ENCODE results near the gene SLC6A3.
"Not testable (repeated sequence)": the region's sequence is repeated elsewhere in the genome, so short reads cannot be mapped to it uniquely, and the experiment has no call there.

The SLC6A3 gene

GRCh38 chr5:1476967-1477310, 31.7 kb upstream of the SLC6A3 start:
- DNase-seq, result no peak

- no peak for DNase-seq
Observed at GRCh38 chr5:1476181-1476966, 31.1 kb upstream of the SLC6A3 start.

DNA sequence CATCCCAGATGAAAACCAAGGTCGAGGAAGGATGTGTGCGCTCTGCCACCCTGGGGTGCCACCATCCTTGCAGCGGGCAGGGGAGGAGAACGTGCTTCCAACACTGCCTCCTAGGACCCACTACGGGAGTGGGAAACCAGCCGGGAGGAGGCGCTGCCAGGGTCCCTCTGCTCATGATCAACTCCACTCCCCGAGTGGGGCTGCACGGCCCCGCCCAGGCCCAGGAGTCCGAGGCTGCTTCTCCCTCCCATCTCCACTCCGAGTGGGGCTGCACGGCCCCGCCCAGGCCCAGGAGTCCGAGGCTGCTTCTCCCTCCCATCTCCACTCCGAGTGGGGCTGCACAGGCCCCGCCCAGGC, 30.3 kb upstream of the SLC6A3 start:
- DNase-seq, result not testable (repeated sequence)

- DNase-seq, result no peak
Observed at GRCh38 chr5:1474866-1475543, 29.8 kb upstream of the SLC6A3 start.

- DNase-seq, result no peak
Observed at GRCh38 chr5:1474183-1474839, 29.1 kb upstream of the SLC6A3 start.

DNA sequence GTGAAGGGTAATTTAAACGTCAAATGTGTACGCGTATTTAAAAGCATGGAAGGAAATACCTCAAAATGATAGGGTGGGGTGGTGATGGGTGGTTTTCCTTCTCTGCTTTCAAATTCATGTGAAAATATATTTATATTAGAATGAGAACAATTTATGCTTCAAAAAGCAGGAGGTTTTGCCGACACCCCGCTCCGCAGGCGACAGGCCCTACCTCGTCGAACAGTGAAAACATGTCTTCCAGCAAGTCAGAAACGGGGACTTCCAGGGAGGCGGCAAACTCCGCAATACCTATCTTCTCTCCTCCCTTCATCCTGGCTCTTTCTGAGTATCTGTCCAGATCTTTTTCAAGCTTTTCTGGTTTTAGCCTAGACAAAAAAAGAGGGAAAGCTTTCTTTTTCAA, 28.5 kb upstream of the SLC6A3 start:
- no peak for DNase-seq

DNA sequence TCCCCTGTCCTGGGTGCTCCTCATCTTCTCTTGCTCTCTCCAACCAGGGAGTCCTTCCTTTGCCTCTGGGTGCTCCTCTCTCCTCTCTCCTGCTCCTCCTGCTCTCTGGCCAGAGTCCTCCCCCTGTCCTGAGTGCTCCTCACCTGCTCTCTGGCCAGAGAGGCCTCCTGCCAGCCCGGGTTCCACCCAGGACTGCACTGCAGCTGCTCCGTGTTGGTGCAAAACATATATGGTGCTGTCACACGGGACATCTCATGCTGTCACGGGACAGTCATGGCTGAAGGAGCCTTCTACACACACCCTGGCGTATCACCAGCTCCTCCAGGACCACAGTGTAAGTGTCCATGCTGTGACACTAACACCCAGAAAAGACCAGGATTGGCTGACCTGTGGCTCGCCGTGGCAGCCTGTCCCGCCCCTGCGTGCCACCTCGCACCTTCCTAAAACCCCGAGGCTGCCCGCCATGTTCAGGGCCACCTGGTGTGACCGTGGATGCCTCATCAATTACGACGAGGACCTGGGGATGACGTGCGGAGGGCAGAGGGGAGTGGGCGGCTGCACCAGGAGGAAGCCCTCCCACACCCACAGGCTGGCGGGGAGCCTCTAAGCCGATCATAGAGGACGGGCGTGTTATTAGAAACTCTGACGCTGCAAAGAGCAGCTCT, 27.9 kb upstream of the SLC6A3 start:
- DNase-seq, result no peak

DNA sequence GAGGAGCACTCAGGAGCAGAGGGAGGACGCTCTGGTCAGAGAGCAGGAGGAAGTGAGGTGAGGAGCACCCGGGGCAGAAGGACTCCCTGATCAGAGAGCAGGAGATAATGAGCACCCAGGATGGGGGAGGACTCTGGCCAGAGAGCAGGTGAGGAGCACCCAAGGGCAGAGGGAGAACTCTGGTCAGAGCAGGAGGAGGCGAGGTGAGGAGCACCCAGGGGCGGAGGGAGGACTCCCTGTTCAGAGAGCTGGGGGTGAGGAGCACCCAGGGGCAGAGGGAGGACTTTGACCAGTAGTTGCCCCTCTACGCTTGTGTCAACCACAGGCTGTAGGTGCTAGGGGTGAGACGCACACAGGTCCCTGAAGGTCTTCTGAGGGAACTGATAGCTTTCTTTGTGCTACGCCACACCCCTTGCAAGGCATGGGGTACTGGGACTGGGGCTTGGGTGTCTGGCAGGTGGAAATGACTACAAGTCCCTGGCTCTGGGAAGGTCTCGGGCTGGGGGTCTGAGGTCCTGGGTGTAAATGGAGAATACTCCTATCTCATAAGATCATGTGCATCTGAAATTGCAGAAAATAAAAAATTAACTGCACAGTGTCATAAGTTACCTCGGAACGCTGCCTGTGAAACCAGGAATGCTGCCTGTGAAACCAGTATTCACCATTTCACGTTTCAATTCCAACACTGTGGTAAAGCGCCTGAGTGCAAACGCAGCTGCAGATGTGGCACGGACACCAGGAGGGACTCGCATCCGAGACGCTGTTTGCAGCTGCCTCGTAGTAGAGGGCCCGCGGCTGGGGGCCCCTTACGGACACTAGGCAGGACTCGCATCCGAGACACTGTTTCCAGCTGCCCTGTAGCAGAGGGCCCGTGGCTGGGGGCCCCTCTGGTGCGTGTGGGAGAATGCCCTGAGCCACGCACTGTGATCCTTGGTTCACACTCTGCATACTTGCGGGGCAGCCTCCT, 27.0 kb upstream of the SLC6A3 start:
- DNase-seq, result no peak

GRCh38 chr5:1471240-1471853, 26.1 kb upstream of the SLC6A3 start:
- no peak for DNase-seq

DNA sequence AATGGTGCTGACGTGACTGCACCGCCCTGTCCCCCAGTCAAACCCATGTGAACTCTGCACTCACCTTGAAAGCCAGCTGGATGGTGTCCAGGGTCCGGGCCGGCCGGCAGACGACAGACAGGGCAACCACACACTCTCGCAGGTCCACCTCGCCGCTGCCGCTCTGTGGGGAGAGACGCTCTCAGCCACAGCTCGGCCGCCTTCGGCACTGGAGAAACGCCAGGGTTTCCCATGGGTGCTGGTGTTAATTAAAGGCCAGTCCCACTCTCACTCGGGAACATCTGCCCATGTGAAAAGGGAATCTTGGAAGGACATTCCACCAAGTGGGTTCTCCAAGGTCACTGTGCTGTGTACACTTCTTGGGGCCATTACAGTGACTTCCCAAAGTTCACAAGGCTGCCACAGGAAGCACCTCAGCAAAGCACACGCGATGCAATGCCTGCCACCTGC, 25.5 kb upstream of the SLC6A3 start:
- no peak for DNase-seq

- no peak for DNase-seq
Observed at GRCh38 chr5:1468629-1469527, 23.6 kb upstream of the SLC6A3 start.

DNA sequence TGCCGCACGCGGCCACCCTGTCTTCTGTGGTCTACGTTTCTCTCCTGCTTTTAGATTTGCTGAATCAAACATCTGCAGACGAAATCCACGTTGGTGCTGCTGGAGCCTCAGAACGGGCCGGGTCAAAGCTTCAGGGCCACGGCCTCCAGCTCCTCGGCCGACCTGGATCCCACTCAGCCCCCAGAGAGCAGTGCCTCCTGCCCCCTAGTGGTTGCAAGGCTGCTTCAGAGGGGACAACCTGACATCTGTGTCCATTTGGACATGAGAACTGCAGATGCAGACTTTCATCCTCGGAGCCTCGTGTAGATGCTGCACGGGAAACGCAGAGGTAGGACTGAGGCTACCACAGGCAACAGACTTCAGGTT, 23.0 kb upstream of the SLC6A3 start:
- DNase-seq, result no peak

DNA sequence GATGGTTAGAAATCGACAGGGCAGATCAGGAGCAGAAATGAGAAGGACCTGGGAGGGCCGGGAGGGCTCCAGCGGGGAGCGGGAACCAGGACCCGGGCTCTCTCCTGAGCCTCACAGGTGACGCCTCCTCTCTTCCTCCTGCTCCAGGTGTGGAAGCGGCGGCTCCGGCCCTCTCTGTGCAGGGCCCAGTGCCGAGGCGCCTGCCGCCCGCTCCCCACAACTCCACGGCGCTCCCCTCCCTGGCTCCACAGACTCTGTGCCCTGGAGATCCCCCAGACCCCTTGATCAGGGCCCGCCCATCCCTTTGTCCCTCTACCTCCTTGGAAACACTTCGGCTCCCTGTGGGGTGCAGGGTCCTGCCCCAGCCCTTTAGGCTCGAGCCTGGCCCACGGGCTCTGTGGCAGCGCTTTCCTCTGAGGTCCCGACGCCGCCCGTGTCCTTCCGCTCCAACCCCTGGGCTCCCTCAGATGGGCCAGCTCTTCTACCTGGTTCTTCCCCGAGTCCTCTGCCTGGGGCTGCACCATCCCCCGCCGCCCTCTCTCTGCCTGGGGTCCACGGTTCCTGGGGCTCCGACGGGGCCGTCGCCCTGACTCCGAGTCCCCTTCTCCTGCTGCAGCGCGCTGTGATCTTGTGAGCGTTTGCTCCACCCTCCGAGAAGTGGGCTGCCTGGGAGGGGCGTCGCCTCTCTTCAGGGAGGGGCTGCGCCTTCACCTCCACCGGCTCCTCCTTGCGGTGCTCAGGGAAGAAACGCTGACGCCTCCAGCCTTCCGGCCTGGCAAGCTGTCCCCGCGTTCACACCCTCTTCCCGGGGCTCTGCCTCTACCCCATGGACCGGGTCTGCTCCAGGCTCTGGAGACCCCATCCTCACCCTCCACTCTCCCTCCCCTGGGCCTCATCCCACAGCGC, 22.4 kb upstream of the SLC6A3 start:
- no peak for DNase-seq

DNA sequence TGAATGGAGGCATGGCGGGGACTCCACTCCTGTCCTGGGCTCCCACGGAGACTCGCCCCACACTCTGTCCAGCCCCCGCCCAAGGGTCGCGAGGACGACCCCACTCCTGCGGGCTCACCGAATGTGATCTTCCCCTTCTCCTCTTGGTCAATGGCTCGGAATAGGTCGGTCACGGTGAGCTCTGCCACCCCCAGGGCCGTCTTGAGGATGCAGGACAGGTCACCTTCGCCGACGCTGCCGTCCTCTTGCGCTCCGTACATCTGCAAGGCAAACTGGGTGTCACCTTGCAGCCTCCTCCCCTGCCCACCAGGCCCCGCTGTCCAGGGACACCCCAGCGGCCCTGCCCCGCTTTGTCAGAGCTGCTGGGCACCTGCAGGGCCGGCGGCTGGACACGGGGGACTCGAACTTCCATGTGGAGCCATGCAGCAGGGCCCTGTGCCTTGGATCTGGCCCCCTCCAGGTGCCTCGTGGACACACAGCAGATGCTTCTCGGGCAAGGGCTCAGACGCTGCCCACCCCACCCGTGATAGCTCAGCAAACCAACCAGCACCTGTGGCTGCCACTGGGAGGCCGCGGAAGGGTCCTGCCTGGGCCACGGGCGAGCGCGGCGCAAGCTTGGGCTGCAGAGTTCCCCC, 21.5 kb upstream of the SLC6A3 start:
- DNase-seq, result no peak

DNA sequence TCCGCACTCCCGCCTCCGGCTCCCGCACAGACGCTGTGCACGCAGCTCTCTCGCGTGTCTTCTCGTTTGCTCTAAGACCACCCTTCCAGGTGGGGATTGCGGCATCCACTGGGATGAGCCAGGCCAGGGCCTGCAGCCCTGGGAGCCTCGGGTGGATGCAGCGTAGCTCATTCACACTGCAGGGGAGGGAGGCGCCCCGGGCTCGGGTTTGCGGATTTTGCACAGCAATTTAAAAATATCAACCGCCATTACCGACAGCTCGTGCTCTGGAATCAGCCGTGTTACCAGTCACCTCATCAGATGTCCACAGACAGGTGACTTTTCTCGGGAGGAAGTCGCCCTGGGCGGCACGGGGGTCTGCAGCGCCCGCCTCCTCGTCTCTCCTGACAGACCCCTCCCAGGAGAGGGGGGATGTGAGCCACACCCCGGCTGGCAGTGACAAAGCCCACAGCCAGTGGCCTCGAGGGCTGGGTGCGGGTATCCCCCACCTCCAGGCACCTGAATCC, 20.8 kb upstream of the SLC6A3 start:
- DNase-seq, result no peak

DNA sequence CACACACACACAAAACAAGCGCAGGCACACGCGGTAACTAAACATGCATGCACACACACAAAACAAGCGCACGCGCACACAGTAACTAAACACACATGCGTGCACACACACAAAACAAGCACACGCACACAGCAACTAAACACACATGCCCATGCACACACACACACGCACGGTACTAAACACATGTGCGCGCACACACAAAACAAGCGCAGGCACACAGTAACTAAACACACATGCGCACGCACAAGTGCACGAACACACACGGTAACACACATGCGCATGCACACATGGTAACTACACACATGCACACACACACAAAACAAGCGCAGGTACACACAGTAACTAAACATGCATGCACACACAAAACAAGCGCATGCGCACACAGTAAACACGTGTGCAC, 19.9 kb upstream of the SLC6A3 start:
- no peak for DNase-seq

DNA sequence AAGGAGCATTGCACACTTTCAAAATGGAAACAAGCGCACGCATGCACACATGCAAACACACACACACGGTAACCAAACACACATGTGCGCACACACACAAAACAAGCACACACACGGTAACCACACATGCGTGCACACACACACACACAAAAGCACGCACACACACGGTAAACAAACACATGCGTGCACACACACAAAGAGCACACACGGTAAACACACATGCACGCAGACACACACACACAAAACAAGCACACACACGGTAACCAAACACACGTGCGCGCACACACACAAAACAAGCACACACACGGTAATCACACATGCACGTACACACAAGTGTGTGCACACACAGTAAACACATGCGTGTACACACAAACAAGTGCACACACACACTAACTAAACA, 19.3 kb upstream of the SLC6A3 start:
- no peak for DNase-seq

DNA sequence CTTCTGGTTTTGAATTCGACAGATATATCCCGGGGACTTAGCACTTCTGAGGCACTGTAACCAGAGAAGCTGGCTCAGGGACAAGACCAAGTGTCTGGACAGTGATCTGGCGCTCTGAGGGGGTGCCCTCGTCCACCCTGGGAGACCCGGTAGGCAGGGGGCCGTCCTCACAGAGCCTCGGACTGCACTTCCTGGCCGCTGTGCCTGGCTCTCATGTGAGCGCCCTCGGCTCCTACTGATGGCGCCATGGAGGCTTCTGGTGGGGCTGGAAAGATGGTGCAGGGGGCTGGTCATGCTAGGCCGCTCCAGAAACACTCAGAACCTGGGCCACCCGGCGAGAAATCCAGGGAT, 18.8 kb upstream of the SLC6A3 start:
- DNase-seq, result no peak

Data from NCI-H1105 (cell line).